HG02571 (cell line): Measurements from ENCODE around the gene RANBP3.
"Not testable (repeated sequence)": the region's sequence is repeated elsewhere in the genome, so short reads cannot be mapped to it uniquely, and the experiment has no call there.

Experiments used
- ATAC-seq: cut with Tn5 transposase; IDR thresholded peaks from one replicate; pipeline ENCODE4 v1.9.1; 2021; ENCODE audit warnings: mild to moderate bottlenecking, moderate library complexity; ENCODE audit not compliant: unreplicated experiment

Gene RANBP3

GRCh38 chr19:6007866-6008265 is 29.9 kb upstream of the RANBP3 start:
- no peak for ATAC-seq

DNA sequence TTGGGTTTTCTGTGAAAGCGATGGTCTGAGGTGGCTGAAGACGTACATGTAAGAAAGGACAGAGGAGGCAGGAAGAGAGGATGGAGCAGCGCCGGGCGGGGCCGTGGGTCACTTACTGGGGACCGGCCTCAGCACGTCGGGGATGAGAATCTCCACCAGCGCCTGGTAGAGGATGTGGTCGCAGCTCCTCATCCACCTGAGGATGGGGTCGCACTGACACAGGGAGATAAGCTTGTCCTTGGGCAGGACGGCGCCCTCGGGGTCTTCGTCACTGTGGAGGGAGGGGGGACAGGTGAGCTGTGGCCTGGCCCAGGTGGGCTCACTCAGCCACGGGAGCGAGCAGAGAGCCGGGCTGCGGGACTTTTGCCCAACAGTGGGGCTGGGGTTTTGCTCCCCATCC is 29.0 kb upstream of the RANBP3 start:
- ATAC-seq, result no peak

DNA sequence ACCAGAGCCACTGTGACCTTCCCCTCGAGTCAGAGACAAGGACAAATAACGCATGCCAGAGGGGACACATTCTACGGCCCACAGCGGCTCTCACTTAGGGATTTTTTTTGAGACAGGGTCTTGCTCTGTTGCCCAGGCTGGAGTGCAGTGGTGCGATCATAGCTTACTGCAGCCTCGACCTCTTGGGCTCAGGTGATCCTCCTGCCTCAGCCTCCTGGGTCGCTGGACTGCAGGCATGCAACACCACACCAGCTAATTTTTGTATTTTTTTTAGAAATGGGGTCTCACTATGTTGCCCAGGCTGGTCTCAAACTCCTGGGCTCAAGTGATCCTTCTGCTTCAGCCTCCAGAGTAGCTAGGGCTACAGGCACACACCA is 28.1 kb upstream of the RANBP3 start:
- not testable (repeated sequence) for ATAC-seq

DNA sequence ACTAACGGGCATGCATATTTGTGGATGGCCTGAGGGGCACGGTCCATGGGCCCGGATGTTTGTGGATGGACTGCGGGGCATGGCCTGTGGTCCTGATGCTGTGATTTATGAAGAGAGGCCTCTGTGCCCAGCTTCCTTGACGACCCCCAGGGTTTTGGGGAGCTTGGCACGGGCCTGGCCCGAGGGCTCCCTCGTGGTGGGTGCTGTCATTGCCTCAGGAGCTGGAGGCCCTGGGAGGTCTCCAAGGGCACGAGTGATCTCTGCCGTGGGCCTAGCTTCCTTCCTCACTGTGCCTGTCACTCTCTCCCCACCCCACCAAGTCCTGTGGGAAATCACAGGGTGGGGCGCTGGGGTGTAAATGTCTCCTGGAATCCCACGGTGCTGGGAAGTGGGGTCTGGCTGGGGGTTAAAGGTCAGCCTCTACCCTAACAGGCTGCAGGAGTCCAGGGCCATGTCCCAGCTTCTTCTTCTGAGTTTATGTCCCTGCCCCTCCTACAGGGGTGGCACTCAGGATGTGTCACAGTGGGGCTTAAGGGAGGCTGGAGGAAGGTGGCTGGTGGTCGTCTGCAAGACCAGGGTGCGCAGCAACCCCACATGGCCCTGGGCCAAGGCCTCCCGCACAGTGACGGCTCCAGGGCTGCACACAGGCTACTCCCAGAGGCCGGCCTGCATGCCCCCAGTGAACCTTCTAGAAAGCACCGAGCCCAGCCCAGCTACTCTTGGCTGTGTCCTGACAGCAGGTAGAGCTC is 27.6 kb upstream of the RANBP3 start:
- ATAC-seq, result no peak

- ATAC-seq, result no peak
Measured at GRCh38 chr19:6003976-6004375, 26.0 kb upstream of the RANBP3 start.

DNA sequence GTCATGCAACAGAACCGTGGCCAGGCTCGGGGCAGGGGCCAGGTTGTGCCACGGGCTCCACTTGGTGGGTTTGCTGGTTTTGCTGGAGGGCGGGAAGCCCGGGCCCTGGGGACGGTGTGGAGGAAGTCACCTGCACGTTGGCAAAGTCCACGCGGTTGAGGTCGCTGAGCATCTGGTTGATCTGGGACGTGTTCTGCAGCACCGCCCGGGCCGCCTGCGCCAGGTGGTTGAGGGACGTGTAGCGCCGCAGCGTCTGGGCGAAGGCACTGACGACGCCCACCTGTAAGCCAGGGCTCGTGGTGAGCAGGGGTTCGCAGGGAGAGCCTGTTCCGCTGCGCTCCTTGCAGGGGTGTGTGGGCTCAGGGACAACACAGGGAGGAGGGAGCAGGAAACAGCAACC is 24.7 kb upstream of the RANBP3 start:
- ATAC-seq, result no peak

GRCh38 chr19:6000228-6000847 is 22.4 kb upstream of the RANBP3 start:
- ATAC-seq, result no peak

GRCh38 chr19:5999693-6000092 is 21.8 kb upstream of the RANBP3 start:
- ATAC-seq, result no peak

DNA sequence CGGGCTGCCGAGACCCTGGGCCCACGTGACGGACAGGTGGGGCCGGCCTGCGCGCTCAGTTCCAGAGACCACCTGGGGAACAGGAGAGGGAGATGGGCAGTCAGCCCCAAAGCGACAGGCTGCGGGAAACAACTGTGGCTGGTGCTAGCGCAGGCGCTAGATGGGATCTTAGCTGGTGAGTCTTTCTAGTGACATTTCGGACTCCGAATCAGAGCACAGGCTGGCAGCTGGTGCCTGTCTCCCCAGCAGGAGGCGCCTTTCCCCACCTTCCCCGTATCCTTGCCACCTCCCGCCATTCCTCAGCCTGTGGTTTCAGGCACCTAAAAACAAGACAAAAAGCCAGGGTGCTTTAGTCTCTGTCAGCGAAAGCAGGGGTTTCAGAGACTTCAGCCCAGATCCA is 19.4 kb upstream of the RANBP3 start:
- no peak for ATAC-seq

- no peak for ATAC-seq
Measured at GRCh38 chr19:5996623-5997320, 18.8 kb upstream of the RANBP3 start.

DNA sequence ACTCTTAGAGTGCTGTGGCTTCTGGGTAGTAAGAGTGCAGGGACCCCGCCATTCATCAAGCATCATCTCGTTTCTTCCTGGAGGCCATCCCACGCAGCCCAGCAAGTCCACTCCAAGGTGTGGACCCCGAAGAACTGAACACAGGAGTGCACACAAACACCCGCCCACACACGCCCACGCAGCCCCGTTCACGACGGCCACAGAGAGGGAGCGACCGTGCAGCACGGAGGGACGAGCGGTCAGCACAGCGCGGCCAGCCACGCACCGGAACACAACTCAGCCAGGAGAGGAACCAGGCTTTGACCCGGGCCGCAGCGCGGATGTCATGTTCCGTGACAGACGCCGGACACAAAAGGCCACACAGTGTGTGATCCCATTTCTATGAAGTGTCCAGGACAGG is 18.2 kb upstream of the RANBP3 start:
- no peak for ATAC-seq

DNA sequence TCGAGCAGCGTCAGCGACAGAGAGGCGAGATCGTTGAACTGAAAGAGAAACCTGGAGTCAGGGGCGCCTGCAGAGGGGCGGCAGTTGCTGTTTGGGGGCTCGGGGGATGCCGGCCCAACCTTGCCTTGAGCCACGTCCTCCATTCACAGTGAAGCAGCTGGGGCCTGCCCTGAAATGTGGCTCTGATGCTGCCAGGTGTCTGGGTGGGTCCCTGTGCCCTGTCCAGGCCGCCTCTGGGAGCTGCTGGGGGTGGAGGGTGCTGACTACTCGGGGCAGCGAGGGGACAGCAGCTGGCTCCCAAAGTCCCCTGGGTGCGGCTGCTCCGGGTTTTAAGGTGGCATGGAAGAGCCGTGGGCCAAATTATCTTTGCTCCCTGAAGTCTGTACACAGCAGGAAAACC is 17.7 kb upstream of the RANBP3 start:
- no peak for ATAC-seq

DNA sequence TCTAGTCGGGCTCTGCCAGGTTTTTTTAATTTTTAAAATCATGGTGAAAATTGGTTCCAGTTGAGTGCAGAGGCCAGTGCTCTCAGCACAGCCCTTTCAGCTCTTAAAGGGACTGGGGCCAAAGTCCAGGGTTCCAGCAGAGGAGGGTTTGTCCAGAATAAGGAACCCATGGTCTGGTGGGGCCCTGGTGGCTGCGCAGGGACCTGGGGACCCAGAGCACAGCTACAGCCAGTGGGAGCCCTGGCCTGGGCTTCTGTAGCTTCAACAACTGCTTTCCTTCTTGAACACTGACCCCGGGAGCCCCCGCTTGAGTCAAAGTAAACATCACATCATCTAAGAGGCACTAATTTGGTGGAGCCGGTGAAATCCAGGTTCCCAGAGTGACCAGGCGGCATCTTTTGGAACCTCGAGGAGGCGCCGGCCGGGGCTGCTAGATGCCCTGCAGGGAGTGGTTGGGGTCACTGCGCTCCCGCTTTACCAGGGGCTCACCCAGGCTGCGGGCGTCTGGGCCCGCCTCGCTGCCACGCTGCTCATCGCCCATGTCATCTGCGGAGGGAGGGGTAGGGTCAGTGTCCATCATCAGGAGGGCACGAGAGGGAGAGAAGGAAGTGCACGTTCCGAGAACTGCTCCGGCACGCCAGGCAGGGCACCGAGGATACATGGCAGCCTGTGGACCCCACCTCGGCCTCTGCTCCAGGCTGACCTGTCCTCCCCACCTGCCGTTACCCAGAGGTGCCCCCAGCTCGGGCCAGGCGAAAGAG is 16.6 kb upstream of the RANBP3 start:
- ATAC-seq, result no peak

- no peak for ATAC-seq
Measured at GRCh38 chr19:5993648-5994358, 15.9 kb upstream of the RANBP3 start.

DNA sequence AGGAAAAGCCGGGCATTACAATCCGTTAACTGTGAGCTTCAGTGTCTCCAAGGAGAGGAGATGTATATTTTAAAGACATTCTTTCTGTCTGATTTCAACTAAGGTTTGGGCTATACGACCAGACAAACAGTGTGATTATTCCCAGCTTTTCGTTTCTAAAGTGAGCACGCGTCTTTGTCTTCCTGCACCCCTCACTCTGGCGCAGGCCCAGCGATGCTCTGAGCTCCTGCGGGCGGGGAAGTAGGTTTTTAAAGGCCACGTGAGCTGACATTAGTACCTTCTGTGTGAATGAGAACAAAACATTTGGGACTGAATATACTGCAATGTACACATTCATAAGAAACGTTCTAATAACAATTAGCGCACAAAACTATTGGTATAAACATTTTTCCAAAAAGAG is 15.3 kb upstream of the RANBP3 start:
- no peak for ATAC-seq

- no peak for ATAC-seq
Measured at GRCh38 chr19:5992756-5993155, 14.8 kb upstream of the RANBP3 start.

- no peak for ATAC-seq
Measured at GRCh38 chr19:5991244-5991838, 13.4 kb upstream of the RANBP3 start.

- ATAC-seq, result no peak
Measured at GRCh38 chr19:5990289-5990797, 12.4 kb upstream of the RANBP3 start.

- ATAC-seq, result no peak
Measured at GRCh38 chr19:5989388-5990074, 11.6 kb upstream of the RANBP3 start.
